Bronchial epithelial cell (primary cell): ENCODE data around the gene CREBBP. TPM values are rescaled to one million over a fixed set of nuclear protein-coding genes. Genes with fewer than 3 reads are reported as not detected.

Experiments
- DNase-seq: peaks from one replicate; pipeline ENCODE4 v3.0.0-alpha.2; 2010; ENCODE audit warnings: low read depth
- FAIRE-seq: peaks from 2 replicates; lab custom pipeline; 2011; peaks lifted over from hg19 to GRCh38; lab: Jason Lieb, UNC
- H3K27me3 ChIP-seq: 2 replicates; pipeline ENCODE4 v1.5.1; 2011; ENCODE audit warnings: low read length; ENCODE audit not compliant: control insufficient read depth, insufficient read depth
- H3K36me3 ChIP-seq: 2 replicates; pipeline ENCODE4 v1.5.1; 2011; ENCODE audit warnings: low read length; ENCODE audit not compliant: control insufficient read depth, insufficient read depth
- H3K4me3 ChIP-seq: 2 replicates; pipeline ENCODE4 v1.5.1; 2011; ENCODE audit warnings: mild to moderate bottlenecking, low read depth, low read length, control low read depth
- total RNA-seq: library from RNA; depleted of rRNA; stranded (reverse); fragments of >200 nt; gene quantifications from 2 replicates; pipeline ENCODE4 v1.2.1, GENCODE V29; 2014
- TF ChIP-seq, protein P1 (sequence below): IDR thresholded peaks from 2 replicates; pipeline ENCODE4 v1.5.1; 2011; ENCODE audit warnings: mild to moderate bottlenecking, moderate library complexity, low read length, control low read depth, inconsistent platforms; ENCODE audit not compliant: insufficient read depth, severe bottlenecking

CREBBP gene
- total RNA-seq, 1 donor from 2014 or later: 7.4 TPM

- TF ChIP-seq, protein P1, sequence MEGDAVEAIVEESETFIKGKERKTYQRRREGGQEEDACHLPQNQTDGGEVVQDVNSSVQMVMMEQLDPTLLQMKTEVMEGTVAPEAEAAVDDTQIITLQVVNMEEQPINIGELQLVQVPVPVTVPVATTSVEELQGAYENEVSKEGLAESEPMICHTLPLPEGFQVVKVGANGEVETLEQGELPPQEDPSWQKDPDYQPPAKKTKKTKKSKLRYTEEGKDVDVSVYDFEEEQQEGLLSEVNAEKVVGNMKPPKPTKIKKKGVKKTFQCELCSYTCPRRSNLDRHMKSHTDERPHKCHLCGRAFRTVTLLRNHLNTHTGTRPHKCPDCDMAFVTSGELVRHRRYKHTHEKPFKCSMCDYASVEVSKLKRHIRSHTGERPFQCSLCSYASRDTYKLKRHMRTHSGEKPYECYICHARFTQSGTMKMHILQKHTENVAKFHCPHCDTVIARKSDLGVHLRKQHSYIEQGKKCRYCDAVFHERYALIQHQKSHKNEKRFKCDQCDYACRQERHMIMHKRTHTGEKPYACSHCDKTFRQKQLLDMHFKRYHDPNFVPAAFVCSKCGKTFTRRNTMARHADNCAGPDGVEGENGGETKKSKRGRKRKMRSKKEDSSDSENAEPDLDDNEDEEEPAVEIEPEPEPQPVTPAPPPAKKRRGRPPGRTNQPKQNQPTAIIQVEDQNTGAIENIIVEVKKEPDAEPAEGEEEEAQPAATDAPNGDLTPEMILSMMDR: no peak
- Histone ChIP-seq H3K27me3 (no peaks in the 10 kb centered on the region), H3K4me3 (no peak overlapping the region), H3K36me3 (no peaks in the 10 kb centered on the region)
- FAIRE-seq (no peak), DNase-seq (no peak)
These were observed 49.8 kb downstream of the CREBBP start for GRCh38 chr16:3830625-3831254.

GRCh38 chr16:3829631-3830536 lies 50.6 kb downstream of the CREBBP start:
- Histone ChIP-seq H3K4me3 (no peak overlapping the region), H3K36me3 (no peaks in the 10 kb centered on the region), H3K27me3 (no peaks in the 10 kb centered on the region)
- FAIRE-seq (no peak), DNase-seq (no peak)
- TF ChIP-seq, protein P1: no peak

- H3K36me3 ChIP-seq: no peaks in the 10 kb centered on the region
- TF ChIP-seq, protein P1: no peak
- no peak for FAIRE-seq
- no peak overlapping the region for H3K4me3 ChIP-seq
- no peaks in the 10 kb centered on the region for H3K27me3 ChIP-seq
- no peak for DNase-seq
These were observed 54.6 kb downstream of the CREBBP start for GRCh38 chr16:3825940-3826339.

DNA sequence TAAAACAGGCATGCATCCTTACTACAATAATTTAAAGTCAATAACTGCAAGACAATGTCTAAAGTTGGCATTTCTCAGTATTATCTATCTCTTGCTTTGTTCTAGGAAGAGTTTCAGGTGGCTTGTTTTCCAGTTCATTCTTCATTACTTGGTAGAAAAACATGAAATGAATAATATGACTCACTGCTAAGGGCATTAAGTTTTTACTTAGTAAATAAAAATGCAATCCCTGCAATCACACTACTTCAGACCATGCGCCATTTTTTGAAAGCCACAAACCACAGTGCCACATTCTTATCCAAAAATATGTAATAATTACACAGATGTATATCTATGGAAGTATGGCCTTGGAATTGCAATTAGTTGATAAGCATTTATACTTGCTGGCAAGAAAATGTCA lies 55.4 kb downstream of the CREBBP start:
- FAIRE-seq (no peak), DNase-seq (peak; percentile 40)
- TF ChIP-seq, protein P1: no peak
- no peak overlapping the region for H3K4me3 ChIP-seq
- no peaks in the 10 kb centered on the region for H3K36me3 ChIP-seq
- no peaks in the 10 kb centered on the region for H3K27me3 ChIP-seq

- DNase-seq (peak; percentile 38), FAIRE-seq (no peak)
- TF ChIP-seq, protein P1: no peak
- Histone ChIP-seq H3K4me3 (no peak overlapping the region), H3K36me3 (no peaks in the 10 kb centered on the region), H3K27me3 (no peaks in the 10 kb centered on the region)
These were observed 56.3 kb downstream of the CREBBP start for GRCh38 chr16:3824121-3824795.
